DMS153 treated with DMSO at 0.1 percent for 48 hours (cell line): ENCODE results near the gene LCE6A.

ENCODE experiments used
- DNase-seq: peaks from one replicate; lab custom pipeline; 2025; ENCODE audit not compliant: unreplicated experiment; lab: John Stamatoyannopoulos, UW

The LCE6A gene

GRCh38 chr1:152842556-152842955, at the start of gene LCE6A:
Gene LCE6A (plus strand): TSS chr1:152842856. CDS start chr1:152843521, 665 bp downstream.
- DNase-seq: no peak

- DNase-seq: no peak
Measured at GRCh38 chr1:152795686-152796085, 47.0 kb upstream of the LCE6A start.

- DNase-seq: no peak
Measured at GRCh38 chr1:152796421-152796820, 46.2 kb upstream of the LCE6A start, which contains the start of gene LCE1D. Gene LCE1D (plus strand): TSS chr1:152796721. CDS start chr1:152797795, 1,074 bp downstream.

- no peak for DNase-seq
Measured at GRCh38 chr1:152801333-152801732, 41.3 kb upstream of the LCE6A start.

GRCh38 chr1:152806576-152806975, 36.1 kb upstream of the LCE6A start, which contains the start of gene LCE1C:
Gene LCE1C (minus strand): TSS chr1:152806651. CDS start chr1:152805478, 1,173 bp downstream.
- DNase-seq: no peak

- DNase-seq: no peak
Measured at GRCh38 chr1:152811050-152811449, 31.6 kb upstream of the LCE6A start.

- no peak for DNase-seq
Measured at GRCh38 chr1:152811671-152812070, 31.0 kb upstream of the LCE6A start, which contains the start of gene LCE1B. Gene LCE1B (plus strand): TSS chr1:152811971. CDS start chr1:152812447, 476 bp downstream.

GRCh38 chr1:152817309-152817708, 25.3 kb upstream of the LCE6A start:
- no peak for DNase-seq

- no peak for DNase-seq
Measured at GRCh38 chr1:152823294-152823693, 19.4 kb upstream of the LCE6A start.

- no peak for DNase-seq
Measured at GRCh38 chr1:152824964-152825363, 17.7 kb upstream of the LCE6A start.

- no peak for DNase-seq
Measured at GRCh38 chr1:152827173-152827572, 15.5 kb upstream of the LCE6A start, which contains the start of gene LCE1A. Gene LCE1A (plus strand): TSS chr1:152827473. CDS start chr1:152827473, 0 bp downstream.

GRCh38 chr1:152836870-152837269, 5.8 kb upstream of the LCE6A start:
- DNase-seq: no peak

- no peak for DNase-seq
Measured at GRCh38 chr1:152855661-152856060, 13.0 kb downstream of the LCE6A start.

- DNase-seq: no peak
Measured at GRCh38 chr1:152858062-152858461, 15.4 kb downstream of the LCE6A start.

GRCh38 chr1:152859696-152860095, 17.0 kb downstream of the LCE6A start, which contains the start of gene LCE7A:
Gene LCE7A (plus strand): TSS chr1:152859996. CDS start chr1:152860698, 702 bp downstream.
- DNase-seq: no peak

- DNase-seq: no peak
Measured at GRCh38 chr1:152860129-152860528, 17.5 kb downstream of the LCE6A start.

GRCh38 chr1:152861374-152861773, 18.7 kb downstream of the LCE6A start:
- DNase-seq: no peak

- DNase-seq: no peak
Measured at GRCh38 chr1:152864443-152864842, 21.8 kb downstream of the LCE6A start.

- no peak for DNase-seq
Measured at GRCh38 chr1:152866321-152866720, 23.7 kb downstream of the LCE6A start.

GRCh38 chr1:152869808-152870419, 27.3 kb downstream of the LCE6A start:
- DNase-seq: peak; percentile 86

GRCh38 chr1:152870831-152871730, 28.4 kb downstream of the LCE6A start:
- no peak for DNase-seq

- no peak for DNase-seq
Measured at GRCh38 chr1:152871731-152872126, 29.1 kb downstream of the LCE6A start.
